Measurements from ENCODE around the gene ZNF425. TPM values are rescaled to one million over a fixed set of nuclear protein-coding genes. Genes with fewer than 3 reads are reported as not detected.

The ZNF425 gene
- total and polyA plus RNA-seq, 4 donors = 0.25 to 0.98 (median 0.58) TPM

- Histone ChIP-seq H3K9ac (ENCODE audit: low read depth in 1 of 2, low read length in 2 of 2) (peak overlapping the region; percentile 91 to 96), H3K27ac (ENCODE audit: low read depth in 1 of 2, low read length in 2 of 2) (peak overlapping the region; percentile 94 to 98), H3K4me3 (ENCODE audit: low read depth in 1 of 3, low read length in 3 of 3) (peak overlapping the region; percentile 68 to 100 (median 92)), H3K4me1 (ENCODE audit: control insufficient read depth in 4 of 4, insufficient read depth in 4 of 4, low read length in 3 of 4) (peaks cover 3 to 12% (median 8%) of the 10 kb centered on the region in 4 donors), H3K27me3 (ENCODE audit: control insufficient read depth in 4 of 4, insufficient read depth in 4 of 4, low read length in 3 of 4) (no peaks in the 10 kb centered on the region), H3K36me3 (ENCODE audit: control insufficient read depth in 4 of 4, insufficient read depth in 3 of 4, low read depth in 1 of 4, low read length in 3 of 4) (peaks cover 2 to 12% (median 7%) of the 10 kb centered on the region in 4 donors), H3K9me3 (ENCODE audit: control insufficient read depth in 4 of 4, low read length in 3 of 4) (peaks cover 0 to 7% (median 4%) of the 10 kb centered on the region in 4 donors)
- TF ChIP-seq TAF1 (conservative IDR thresholded peaks at IDR 0.05) (no peak), FOXA2 (IDR thresholded peaks at IDR 0.05) (no peak), YY1 (IDR thresholded peaks at IDR 0.05) (peak; percentile 51), SP1 (IDR thresholded peaks at IDR 0.05) (peak; percentile 5), GABPA (IDR thresholded peaks at IDR 0.05 in 1 of 2, conservative IDR thresholded peaks at IDR 0.05 in 1 of 2) (no peak)
- WGBS = under 1% methylated on average over 48 of the region's 48 CpGs
- peak; percentile 63 for DNase-seq (ENCODE audit: low spot score)
Observed at GRCh38 chr7:149126662-149127266, 640 bp upstream of the ZNF425 start.

DNA sequence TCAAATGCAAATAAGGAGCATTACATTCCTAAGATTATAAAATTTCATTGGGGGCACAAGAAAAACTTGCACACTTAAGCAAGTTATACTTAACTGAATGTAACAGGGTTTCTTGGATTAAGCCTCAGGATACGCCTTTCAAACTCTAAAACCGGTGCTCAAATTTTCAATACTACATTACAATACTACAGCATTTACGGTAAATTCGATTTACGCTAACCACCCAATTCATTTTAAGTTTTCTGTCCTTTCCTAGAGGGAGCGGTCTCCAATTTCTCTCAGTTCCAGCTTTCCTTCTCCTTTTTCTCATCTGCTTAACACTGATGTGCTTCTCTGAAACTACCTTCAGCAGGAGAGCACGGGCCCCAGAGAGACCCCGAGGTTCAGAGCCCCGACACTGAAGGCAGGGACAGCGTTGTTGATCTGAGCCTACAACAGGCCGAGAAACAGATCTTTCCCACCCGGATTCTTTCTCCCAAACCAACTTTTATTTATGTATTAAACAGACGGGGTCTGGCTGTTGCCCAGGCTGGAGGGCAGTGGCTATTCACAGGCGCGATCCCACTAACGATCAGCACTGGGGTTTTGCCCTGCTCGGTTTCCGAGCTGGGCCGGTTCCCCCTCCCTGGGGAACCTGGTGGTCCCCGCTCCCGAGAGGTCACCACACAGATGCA, 798 bp downstream of the ZNF425 start:
- H3K4me1 ChIP-seq (ENCODE audit: control insufficient read depth in 4 of 4, insufficient read depth in 4 of 4, low read length in 3 of 4) = peaks cover 3 to 15% (median 11%) of the 10 kb centered on the region in 4 donors
- no peaks in the 10 kb centered on the region for H3K27me3 ChIP-seq (ENCODE audit: control insufficient read depth in 4 of 4, insufficient read depth in 4 of 4, low read length in 3 of 4)
- peak; percentile 38 for DNase-seq (ENCODE audit: low spot score)
- H3K36me3 ChIP-seq (ENCODE audit: control insufficient read depth in 4 of 4, insufficient read depth in 3 of 4, low read depth in 1 of 4, low read length in 3 of 4) = peaks cover under 1 to 2% (median 1%) of the 10 kb centered on the region in 4 donors
- H3K4me3 ChIP-seq (ENCODE audit: low read depth in 1 of 3, low read length in 3 of 3) = peak overlapping the region; percentile 68 to 100 (median 92)
- 3% methylated on average over 21 of the region's 21 CpGs for WGBS
- peaks cover 0 to under 1% (median 0%) of the 10 kb centered on the region in 4 donors for H3K9me3 ChIP-seq (ENCODE audit: control insufficient read depth in 4 of 4, low read length in 3 of 4)
- TF ChIP-seq CTCF (IDR thresholded peaks at IDR 0.05; ENCODE audit: low read depth, low read length, missing input control) = no peak
- no peak for TF ChIP-seq EGR1 (IDR thresholded peaks at IDR 0.05; ENCODE audit: low read depth in 2 of 2)
- no peak for TF ChIP-seq FOXA1 (IDR thresholded peaks at IDR 0.05)
- TF ChIP-seq NR2F2 (IDR thresholded peaks at IDR 0.05) = no peak
- TF ChIP-seq HNF4A (conservative IDR thresholded peaks at IDR 0.05) = no peak
- TF ChIP-seq YY1 (IDR thresholded peaks at IDR 0.05) = no peak
- TF ChIP-seq HNF4G (IDR thresholded peaks at IDR 0.05) = no peak
- no peak for TF ChIP-seq SP1 (IDR thresholded peaks at IDR 0.05)
- TF ChIP-seq, protein P1, sequence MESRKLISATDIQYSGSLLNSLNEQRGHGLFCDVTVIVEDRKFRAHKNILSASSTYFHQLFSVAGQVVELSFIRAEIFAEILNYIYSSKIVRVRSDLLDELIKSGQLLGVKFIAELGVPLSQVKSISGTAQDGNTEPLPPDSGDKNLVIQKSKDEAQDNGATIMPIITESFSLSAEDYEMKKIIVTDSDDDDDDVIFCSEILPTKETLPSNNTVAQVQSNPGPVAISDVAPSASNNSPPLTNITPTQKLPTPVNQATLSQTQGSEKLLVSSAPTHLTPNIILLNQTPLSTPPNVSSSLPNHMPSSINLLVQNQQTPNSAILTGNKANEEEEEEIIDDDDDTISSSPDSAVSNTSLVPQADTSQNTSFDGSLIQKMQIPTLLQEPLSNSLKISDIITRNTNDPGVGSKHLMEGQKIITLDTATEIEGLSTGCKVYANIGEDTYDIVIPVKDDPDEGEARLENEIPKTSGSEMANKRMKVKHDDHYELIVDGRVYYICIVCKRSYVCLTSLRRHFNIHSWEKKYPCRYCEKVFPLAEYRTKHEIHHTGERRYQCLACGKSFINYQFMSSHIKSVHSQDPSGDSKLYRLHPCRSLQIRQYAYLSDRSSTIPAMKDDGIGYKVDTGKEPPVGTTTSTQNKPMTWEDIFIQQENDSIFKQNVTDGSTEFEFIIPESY (IDR thresholded peaks at IDR 0.05) = no peak
- TF ChIP-seq RXRA (IDR thresholded peaks at IDR 0.05) = no peak
- no peak for TF ChIP-seq FOXA2 (IDR thresholded peaks at IDR 0.05)
- no peak for TF ChIP-seq RAD21 (IDR thresholded peaks at IDR 0.05)
- H3K27ac ChIP-seq (ENCODE audit: low read depth in 1 of 2, low read length in 2 of 2) = peak overlapping the region; percentile 94 to 98
- H3K9ac ChIP-seq (ENCODE audit: low read depth in 1 of 2, low read length in 2 of 2) = peak overlapping the region; percentile 24 to 96
